ENCODE data around the gene ARHGAP31.

ARHGAP31 gene

GRCh38 chr3:119457246-119457645 is 163.1 kb downstream of the ARHGAP31 start:
- no peak overlapping the region for H3K4me3 ChIP-seq (ENCODE audit: low read depth, low read length)
- TF ChIP-seq MAX (IDR thresholded peaks at IDR 0.05; ENCODE audit: low read depth, low read length) (no peak), CTCF (IDR thresholded peaks at IDR 0.05; ENCODE audit: low read depth, low read length) (no peak), POLR2A (IDR thresholded peaks at IDR 0.05; ENCODE audit: extremely low read depth, insufficient read length) (no peak), MYC (IDR thresholded peaks at IDR 0.05; ENCODE audit: low read depth, low read length) (no peak)
- no peak for DNase-seq (ENCODE audit: low read depth)

GRCh38 chr3:119463171-119464169 is 169.3 kb downstream of the ARHGAP31 start, which contains the start of gene TMEM39A:
TMEM39A (minus strand) TSS chr3:119463615; CDS start chr3:119462074, 1,541 bp downstream.
- H3K4me3 ChIP-seq (ENCODE audit: low read depth, low read length) = peak within 1 kb of the TSS; percentile 99
- DNase-seq (ENCODE audit: low read depth) = peak; percentile 98
- TF ChIP-seq POLR2A (IDR thresholded peaks at IDR 0.05; ENCODE audit: extremely low read depth, insufficient read length) = peak; percentile 99
- peak; percentile 89 for TF ChIP-seq MYC (IDR thresholded peaks at IDR 0.05; ENCODE audit: low read depth, low read length)
- TF ChIP-seq CTCF (IDR thresholded peaks at IDR 0.05; ENCODE audit: low read depth, low read length) = no peak
- TF ChIP-seq MAX (IDR thresholded peaks at IDR 0.05; ENCODE audit: low read depth, low read length) = peak; percentile 77

- peak; percentile 51 for DNase-seq (ENCODE audit: low read depth)
- H3K4me3 ChIP-seq (ENCODE audit: low read depth, low read length) = peak overlapping the region; percentile 83
- TF ChIP-seq CTCF (IDR thresholded peaks at IDR 0.05; ENCODE audit: low read depth, low read length) (no peak), MAX (IDR thresholded peaks at IDR 0.05; ENCODE audit: low read depth, low read length) (no peak), POLR2A (IDR thresholded peaks at IDR 0.05; ENCODE audit: extremely low read depth, insufficient read length) (no peak), MYC (IDR thresholded peaks at IDR 0.05; ENCODE audit: low read depth, low read length) (no peak)
Measured at GRCh38 chr3:119468041-119468440, 173.9 kb downstream of the ARHGAP31 start.

GRCh38 chr3:119469418-119470189 is 175.4 kb downstream of the ARHGAP31 start:
- peak overlapping the region; percentile 83 for H3K4me3 ChIP-seq (ENCODE audit: low read depth, low read length)

More at GRCh38 chr3:119469418-119470189, 175.4 kb downstream of the ARHGAP31 start:
- no peak for TF ChIP-seq POLR2A (IDR thresholded peaks at IDR 0.05; ENCODE audit: extremely low read depth, insufficient read length)
- no peak for TF ChIP-seq MYC (IDR thresholded peaks at IDR 0.05; ENCODE audit: low read depth, low read length)
- TF ChIP-seq CTCF (IDR thresholded peaks at IDR 0.05; ENCODE audit: low read depth, low read length) = no peak
- TF ChIP-seq MAX (IDR thresholded peaks at IDR 0.05; ENCODE audit: low read depth, low read length) = no peak
- peak; percentile 14 for DNase-seq (ENCODE audit: low read depth)
